Erythroblast (primary cell): ENCODE results near the gene ATP11C.

Experiments used
- GATA1 ChIP-seq: IDR thresholded peaks from 2 replicates; pipeline ENCODE4 v1.6.1; 2011; ENCODE audit warnings: low read depth, mild to moderate bottlenecking, control low read depth, low read length, moderate library complexity
- POLR2A ChIP-seq: IDR thresholded peaks from 2 replicates; pipeline ENCODE4 v1.6.1; 2011; ENCODE audit warnings: mild to moderate bottlenecking, low read length

DNA sequence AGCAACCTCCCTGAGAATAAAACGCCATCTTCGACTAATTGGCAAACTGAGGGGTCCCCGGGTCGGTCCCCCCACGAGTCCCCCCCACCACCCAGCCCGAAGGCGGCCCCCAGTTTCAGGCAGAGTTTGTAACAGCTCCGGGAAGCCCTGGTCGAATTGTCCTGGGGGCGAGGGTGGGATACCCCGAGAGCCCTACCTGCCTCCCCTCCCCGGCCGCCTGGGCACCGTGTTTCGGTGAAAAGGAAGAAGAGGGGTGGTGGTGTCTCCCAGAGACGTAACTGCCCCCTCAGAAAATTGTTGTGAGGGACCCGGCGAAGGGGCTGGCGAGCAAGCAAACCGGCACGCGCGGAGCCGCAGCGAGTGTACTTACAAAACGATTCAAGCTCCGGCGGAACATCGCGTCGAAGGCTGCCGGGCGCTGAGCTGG lies 1.2 kb downstream of the ATP11C start:
- TF ChIP-seq POLR2A, result no peak
- TF ChIP-seq GATA1, result no peak
